Hepatocyte (in vitro differentiated cells): ENCODE results near the gene PXDC1. TPM values are rescaled to one million over a fixed set of nuclear protein-coding genes. Genes with fewer than 3 reads are reported as not detected.

Source experiments
- DNase-seq: peaks from one replicate; pipeline ENCODE4 v3.0.0-alpha.2; 2016; ENCODE audit warnings: low spot score
- H2AFZ ChIP-seq: fragments of 200-600 bp; sonication (generic); 2 replicates; pipeline ENCODE4 v1.6.0; 2016; ENCODE audit warnings: antibody characterized with exemption, mild to moderate bottlenecking
- H3K27ac ChIP-seq: fragments of 200-600 bp; sonication (generic); 2 replicates; pipeline ENCODE4 v1.5.1; 2016; ENCODE audit warnings: mild to moderate bottlenecking
- H3K27me3 ChIP-seq: fragments of 200-600 bp; sonication (generic); 2 replicates; pipeline ENCODE4 v1.6.1; 2016
- H3K36me3 ChIP-seq: fragments of 200-600 bp; sonication (generic); replicated peaks from 2 replicates; pipeline ENCODE4 v1.5.1; 2016; ENCODE audit warnings: low read depth; ENCODE audit not compliant: insufficient read depth
- H3K4me1 ChIP-seq: fragments of 200-600 bp; sonication (generic); 2 replicates; pipeline ENCODE4 v1.5.1; 2016; ENCODE audit warnings: mild to moderate bottlenecking, moderate library complexity; ENCODE audit not compliant: insufficient read depth
- H3K4me2 ChIP-seq: fragments of 200-600 bp; sonication (generic); 2 replicates; pipeline ENCODE4 v1.6.0; 2016
- H3K4me3 ChIP-seq: fragments of 200-600 bp; sonication (generic); 2 replicates; pipeline ENCODE4 v1.5.1; 2016; ENCODE audit warnings: mild to moderate bottlenecking
- H3K79me2 ChIP-seq: fragments of 200-600 bp; sonication (generic); 2 replicates; pipeline ENCODE4 v1.6.0; 2017; ENCODE audit warnings: mild to moderate bottlenecking
- H3K9me2 ChIP-seq: fragments of 200-600 bp; sonication (generic); replicated peaks from 2 replicates; pipeline ENCODE4 v1.6.0; 2017; ENCODE audit warnings: mild to moderate bottlenecking; ENCODE audit not compliant: insufficient read depth
- H3K9me3 ChIP-seq: fragments of 200-600 bp; sonication (generic); 2 replicates; pipeline ENCODE4 v1.5.1; 2016; ENCODE audit warnings: low read depth, mild to moderate bottlenecking
- H4K20me1 ChIP-seq: fragments of 200-600 bp; sonication (generic); 2 replicates; pipeline ENCODE4 v1.6.0; 2016; ENCODE audit warnings: mild to moderate bottlenecking; ENCODE audit not compliant: insufficient read depth, poor library complexity, severe bottlenecking
- CTCF ChIP-seq: fragments of 200-600 bp; sonication (generic); IDR thresholded peaks from 2 replicates; pipeline ENCODE4 v1.5.1; 2016; ENCODE audit warnings: antibody characterized with exemption, mild to moderate bottlenecking; ENCODE audit not compliant: poor library complexity
- EZH2 ChIP-seq: fragments of 200-600 bp; sonication (generic); IDR thresholded peaks from 2 replicates; pipeline ENCODE4 v1.6.1; 2016; ENCODE audit warnings: antibody characterized with exemption, mild to moderate bottlenecking, borderline replicate concordance
- EZH2phosphoT487 ChIP-seq: fragments of 200-600 bp; sonication (generic); IDR thresholded peaks from one replicate; pipeline ENCODE4 v1.6.1; 2018; ENCODE audit warnings: antibody characterized with exemption, mild to moderate bottlenecking, low read depth, moderate library complexity; ENCODE audit not compliant: unreplicated experiment, severe bottlenecking
- WGBS: methylation state at CpG from one replicate; pipeline ENCODE4 v1.1.6; 2016; ENCODE audit warnings: low lambda C conversion rate; ENCODE audit errors: missing lambda C conversion rate; 5-methylcytosine and 5-hydroxymethylcytosine counted together
- polyA plus RNA-seq: library from polyadenylated mRNA; unstranded; fragments of >200 nt; fragmentation: Nextera tagmentation; extraction: Ambion mirVana; gene quantifications from 2 replicates; pipeline ENCODE4 v1.2.1, GENCODE V29; 2016
- total RNA-seq: library from RNA; depleted of rRNA; stranded (reverse); fragments of >200 nt; gene quantifications from 2 replicates; pipeline ENCODE4 v1.2.3, GENCODE V29; 2014

Gene PXDC1
- total and polyA plus RNA-seq, 2 experiments from 2014 or later: 83.8 to 90.8 TPM

- H4K20me1 ChIP-seq: no peaks in the 10 kb centered on the region
- H3K27me3 ChIP-seq: no peaks in the 10 kb centered on the region
- no peak overlapping the region for H3K27ac ChIP-seq
- TF ChIP-seq EZH2 (no peak), CTCF (no peak), EZH2phosphoT487 (no peak)
- H3K9me2 ChIP-seq: no peaks in the 10 kb centered on the region
- no peaks in the 10 kb centered on the region for H3K79me2 ChIP-seq
- WGBS: 76% methylated on average over 22 of the region's 22 CpGs
- no peak overlapping the region for H2AFZ ChIP-seq
- H3K4me3 ChIP-seq: no peak overlapping the region
- no peaks in the 10 kb centered on the region for H3K36me3 ChIP-seq
- H3K9me3 ChIP-seq: no peaks in the 10 kb centered on the region
- DNase-seq: no peak
- no peak overlapping the region for H3K4me2 ChIP-seq
- H3K4me1 ChIP-seq: peaks cover 7% of the 10 kb centered on the region
Observed at GRCh38 chr6:3719462-3720308, 31.8 kb downstream of the PXDC1 start.

DNA sequence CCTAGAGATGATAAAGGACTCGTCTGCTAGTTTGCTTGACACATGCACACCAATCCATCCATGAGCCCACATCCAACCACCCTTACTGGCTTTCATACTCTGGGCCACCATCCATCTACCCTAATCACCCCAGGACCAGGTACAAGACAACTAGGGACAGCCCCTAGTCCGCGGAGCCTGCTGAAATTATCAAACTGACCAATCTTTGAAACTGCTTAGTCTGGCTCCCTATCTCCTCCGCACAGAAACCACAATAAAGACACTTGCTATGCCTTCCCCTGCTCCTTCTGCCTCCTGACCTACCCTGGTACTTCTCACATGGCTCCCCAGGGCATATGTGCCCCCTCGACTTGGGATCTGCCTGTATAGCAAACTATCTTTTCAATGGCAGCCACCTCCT is 33.1 kb downstream of the PXDC1 start:
- Histone ChIP-seq H3K4me1 (peaks cover 7% of the 10 kb centered on the region), H2AFZ (no peak overlapping the region), H4K20me1 (no peaks in the 10 kb centered on the region), H3K79me2 (no peaks in the 10 kb centered on the region), H3K9me3 (no peaks in the 10 kb centered on the region), H3K4me3 (no peak overlapping the region), H3K36me3 (no peaks in the 10 kb centered on the region), H3K9me2 (no peaks in the 10 kb centered on the region), H3K27ac (no peak overlapping the region), H3K27me3 (no peaks in the 10 kb centered on the region), H3K4me2 (no peak overlapping the region)
- TF ChIP-seq EZH2phosphoT487 (no peak), EZH2 (no peak), CTCF (no peak)
- WGBS: 78% methylated on average over 5 of the region's 5 CpGs
- no peak for DNase-seq

- DNase-seq: no peak
- Histone ChIP-seq H3K9me3 (no peaks in the 10 kb centered on the region), H4K20me1 (no peaks in the 10 kb centered on the region), H3K4me3 (no peak overlapping the region), H3K4me2 (no peak overlapping the region), H3K4me1 (peaks cover 7% of the 10 kb centered on the region), H3K36me3 (no peaks in the 10 kb centered on the region), H2AFZ (no peak overlapping the region), H3K27me3 (no peaks in the 10 kb centered on the region), H3K27ac (no peak overlapping the region), H3K79me2 (no peaks in the 10 kb centered on the region), H3K9me2 (no peaks in the 10 kb centered on the region)
- WGBS: 50% methylated on average over 1 of the region's 1 CpG
- TF ChIP-seq EZH2phosphoT487 (no peak), EZH2 (no peak), CTCF (no peak)
Observed at GRCh38 chr6:3715285-3715684, 36.2 kb downstream of the PXDC1 start.
